Loucy (cell line): ENCODE results near the gene ZDHHC11.
"Not testable (repeated sequence)": the region's sequence is repeated elsewhere in the genome, so short reads cannot be mapped to it uniquely, and the experiment has no call there.

Source experiments
- H2AFZ ChIP-seq: fragments of 200-600 bp; sonication (generic); 2 replicates; pipeline ENCODE4 v1.6.0; 2016; ENCODE audit warnings: antibody characterized with exemption, mild to moderate bottlenecking, low read length, moderate library complexity
- H3F3A ChIP-seq: fragments of 200-600 bp; 2 replicates; pipeline ENCODE4 v1.6.0; 2016; ENCODE audit warnings: antibody characterized with exemption, low read depth, mild to moderate bottlenecking
- H3K27me3 ChIP-seq: fragments of 200-600 bp; sonication (generic); 2 replicates; pipeline ENCODE4 v1.6.1; 2014; ENCODE audit warnings: low read length, mild to moderate bottlenecking; ENCODE audit not compliant: insufficient read depth, poor library complexity, severe bottlenecking
- H3K36me3 ChIP-seq: fragments of 200-600 bp; sonication (generic); 2 replicates; pipeline ENCODE4 v1.6.1; 2016; ENCODE audit warnings: low read length; ENCODE audit not compliant: insufficient read depth
- H3K4me1 ChIP-seq: fragments of 200-600 bp; sonication (generic); 2 replicates; pipeline ENCODE4 v1.5.1; 2014; ENCODE audit warnings: low read length, mild to moderate bottlenecking; ENCODE audit not compliant: insufficient read depth, poor library complexity, severe bottlenecking
- H3K4me2 ChIP-seq: fragments of 200-600 bp; sonication (generic); 2 replicates; pipeline ENCODE4 v1.6.0; 2014; ENCODE audit warnings: antibody characterized with exemption, low read length, low read depth, mild to moderate bottlenecking; ENCODE audit not compliant: poor library complexity, severe bottlenecking
- H3K4me3 ChIP-seq: fragments of 200-600 bp; sonication (generic); 2 replicates; pipeline ENCODE4 v1.5.1; 2014; ENCODE audit warnings: low read length, mild to moderate bottlenecking, mixed read lengths; ENCODE audit not compliant: poor library complexity, severe bottlenecking
- H3K79me2 ChIP-seq: fragments of 200-600 bp; sonication (generic); 2 replicates; pipeline ENCODE4 v1.6.1; 2014; ENCODE audit warnings: low read length; ENCODE audit not compliant: insufficient read depth
- H3K9ac ChIP-seq: fragments of 200-600 bp; sonication (generic); 2 replicates; pipeline ENCODE4 v1.6.0; 2014; ENCODE audit warnings: mild to moderate bottlenecking, low read depth, low read length, moderate library complexity; ENCODE audit not compliant: poor library complexity, severe bottlenecking
- H3K9me2 ChIP-seq: fragments of 200-600 bp; sonication (generic); replicated peaks from 2 replicates; pipeline ENCODE4 v1.6.1; 2016; ENCODE audit warnings: low read depth, low read length, mixed read lengths
- H3K9me3 ChIP-seq: fragments of 200-600 bp; sonication (generic); 2 replicates; pipeline ENCODE4 v1.6.1; 2014; ENCODE audit warnings: mild to moderate bottlenecking, antibody characterized with exemption, low read length, low read depth; ENCODE audit not compliant: insufficient read depth
- H4K20me1 ChIP-seq: fragments of 200-600 bp; sonication (generic); 2 replicates; pipeline ENCODE4 v1.6.0; 2014; ENCODE audit warnings: antibody characterized with exemption, low read length, mild to moderate bottlenecking; ENCODE audit not compliant: insufficient read depth, poor library complexity, severe bottlenecking
- CTCF ChIP-seq: fragments of 200-600 bp; sonication (generic); conservative IDR thresholded peaks from 2 replicates; pipeline ENCODE4 v1.5.1; 2014; ENCODE audit warnings: mild to moderate bottlenecking, antibody characterized with exemption, low read length
- EZH2phosphoT487 ChIP-seq: fragments of 200-600 bp; IDR thresholded peaks from 2 replicates; pipeline ENCODE4 v1.6.1; 2018; ENCODE audit warnings: antibody characterized with exemption, mild to moderate bottlenecking, moderate library complexity, borderline replicate concordance

Gene ZDHHC11

DNA sequence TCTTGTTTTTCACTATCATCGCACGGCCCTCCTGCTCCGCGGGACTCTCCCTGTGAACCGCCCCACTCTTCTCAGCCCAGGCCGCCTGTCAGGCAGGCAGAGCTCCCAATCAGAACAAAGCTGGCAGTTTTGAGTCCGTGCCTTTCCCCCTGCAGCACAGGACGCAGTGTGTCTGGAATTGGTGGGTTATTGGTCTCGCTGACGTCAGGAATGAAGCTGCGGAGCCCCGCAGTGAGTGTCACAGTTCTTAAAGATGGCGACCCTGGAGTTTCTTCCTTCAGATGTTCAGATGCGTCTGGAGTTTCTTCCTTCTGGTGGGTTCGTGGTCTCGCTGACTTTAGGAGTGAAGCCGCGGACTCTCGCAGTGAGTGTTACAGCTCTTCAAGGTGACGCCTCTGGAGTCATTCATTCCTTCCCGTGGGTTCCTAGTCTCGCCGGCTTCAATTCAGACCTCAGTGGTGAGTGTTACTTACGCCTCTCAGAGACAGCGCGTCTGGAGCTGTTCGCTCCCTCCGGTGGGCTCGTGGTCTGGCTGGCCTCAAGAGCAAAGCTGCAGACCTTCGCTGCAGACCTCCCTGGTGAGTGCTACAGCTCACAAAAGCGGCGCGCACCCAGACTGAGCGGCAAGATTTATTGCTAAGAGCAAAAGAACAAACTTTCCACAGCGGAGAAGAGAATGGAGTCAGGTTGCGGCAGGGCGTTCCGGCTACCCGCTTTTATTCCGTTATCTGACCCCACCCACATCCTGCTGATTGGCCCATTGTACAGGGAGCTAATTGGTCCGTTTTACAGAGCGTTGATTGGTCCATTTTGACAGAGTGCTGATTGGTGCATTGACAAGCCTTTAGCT is 73.7 kb downstream of the ZDHHC11 start:
- Histone ChIP-seq H4K20me1 (no peaks in the 10 kb centered on the region), H3K4me3 (no peak overlapping the region), H3K4me1 (no peaks in the 10 kb centered on the region), H3K36me3 (no peaks in the 10 kb centered on the region), H3K9me2 (no peaks in the 10 kb centered on the region), H3K9ac (no peak overlapping the region), H3K9me3 (no peaks in the 10 kb centered on the region), H3F3A (no peaks in the 10 kb centered on the region), H3K27me3 (no peaks in the 10 kb centered on the region), H3K79me2 (no peaks in the 10 kb centered on the region), H2AFZ (no peak overlapping the region), H3K4me2 (no peak overlapping the region)
- TF ChIP-seq CTCF (no peak), EZH2phosphoT487 (no peak)

GRCh38 chr5:775961-776861 is 74.6 kb downstream of the ZDHHC11 start:
- no peaks in the 10 kb centered on the region for H3K4me1 ChIP-seq
- no peak overlapping the region for H3K4me2 ChIP-seq
- no peaks in the 10 kb centered on the region for H4K20me1 ChIP-seq
- no peak overlapping the region for H3K9ac ChIP-seq
- H2AFZ ChIP-seq = no peak overlapping the region
- no peak overlapping the region for H3K4me3 ChIP-seq
- no peaks in the 10 kb centered on the region for H3K36me3 ChIP-seq
- H3F3A ChIP-seq = no peaks in the 10 kb centered on the region
- H3K27me3 ChIP-seq = no peaks in the 10 kb centered on the region
- no peaks in the 10 kb centered on the region for H3K9me3 ChIP-seq
- TF ChIP-seq EZH2phosphoT487 (no peak), CTCF (no peak)
- H3K79me2 ChIP-seq = no peaks in the 10 kb centered on the region
- H3K9me2 ChIP-seq = no peaks in the 10 kb centered on the region

- H3K4me1 ChIP-seq, H4K20me1 ChIP-seq, H2AFZ ChIP-seq: not testable (repeated sequence)
These were observed 75.2 kb downstream of the ZDHHC11 start for GRCh38 chr5:775595-775960.

DNA sequence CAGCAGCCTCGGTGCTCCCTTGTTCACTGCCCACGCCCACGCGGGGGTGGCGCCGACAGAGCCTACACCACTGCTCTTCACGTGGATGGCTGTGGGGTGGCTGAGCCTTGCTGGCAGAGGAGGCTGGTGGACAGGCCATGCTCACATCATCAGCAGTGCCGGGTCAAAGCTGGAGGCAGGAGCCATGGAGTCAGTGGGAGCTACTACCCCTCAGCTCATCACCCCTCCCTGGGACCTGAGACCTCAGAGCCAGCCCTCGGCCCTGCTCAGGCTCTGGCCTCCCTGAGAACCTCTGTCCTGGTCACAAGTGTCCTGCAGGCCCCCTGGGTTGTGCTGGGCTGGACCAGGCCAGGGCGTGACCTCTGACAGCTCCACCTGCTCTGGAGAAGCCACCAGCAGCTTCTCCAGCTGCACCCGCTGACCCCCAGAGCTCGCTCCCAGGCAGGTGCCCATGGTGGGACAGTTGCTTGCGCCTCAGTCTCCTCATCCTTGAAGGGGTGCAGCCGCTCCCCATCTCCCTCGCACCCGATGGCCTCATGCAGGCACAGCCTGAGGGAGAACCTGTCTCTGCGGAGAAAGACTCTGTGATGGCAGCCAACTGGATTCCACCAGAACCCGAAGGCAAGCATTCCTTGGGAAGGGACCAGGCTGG is 75.8 kb downstream of the ZDHHC11 start:
- H3K9me3 ChIP-seq, H3K4me3 ChIP-seq, H3K27me3 ChIP-seq, H3K4me2 ChIP-seq, H3K79me2 ChIP-seq, H3K9ac ChIP-seq, H3F3A ChIP-seq, H4K20me1 ChIP-seq, H2AFZ ChIP-seq, H3K9me2 ChIP-seq, H3K4me1 ChIP-seq, H3K36me3 ChIP-seq: not testable (repeated sequence)

More at GRCh38 chr5:775595-775960, 75.2 kb downstream of the ZDHHC11 start:
- H3K36me3 ChIP-seq, H3K9me3 ChIP-seq, H3K4me2 ChIP-seq, H3K79me2 ChIP-seq, H3K4me3 ChIP-seq, H3K27me3 ChIP-seq, H3F3A ChIP-seq, H3K9ac ChIP-seq, H3K9me2 ChIP-seq: not testable (repeated sequence)

GRCh38 chr5:774304-774703 is 76.5 kb downstream of the ZDHHC11 start:
- H3K36me3 ChIP-seq, H3K9me3 ChIP-seq, H4K20me1 ChIP-seq, H3K79me2 ChIP-seq, H2AFZ ChIP-seq, H3K4me2 ChIP-seq, H3K27me3 ChIP-seq, H3K4me3 ChIP-seq, H3K9me2 ChIP-seq, H3F3A ChIP-seq, H3K4me1 ChIP-seq, H3K9ac ChIP-seq: not testable (repeated sequence)
